HG03432 (cell line): ENCODE results near the gene RHOG.
"Not testable (repeated sequence)": the region's sequence is repeated elsewhere in the genome, so short reads cannot be mapped to it uniquely, and the experiment has no call there.

ENCODE experiments used
- ATAC-seq: cut with Tn5 transposase; IDR thresholded peaks from one replicate; pipeline ENCODE4 v1.9.1; 2021; ENCODE audit warnings: mild to moderate bottlenecking, moderate library complexity; ENCODE audit not compliant: unreplicated experiment

The RHOG gene

GRCh38 chr11:3834664-3835461, 5.9 kb downstream of the RHOG start:
- no peak for ATAC-seq

GRCh38 chr11:3834349-3834663, 6.5 kb downstream of the RHOG start:
- no peak for ATAC-seq

GRCh38 chr11:3833449-3833848, 7.3 kb downstream of the RHOG start:
- no peak for ATAC-seq

- no peak for ATAC-seq
Observed at GRCh38 chr11:3832816-3833215, 7.9 kb downstream of the RHOG start.

- ATAC-seq: no peak
Observed at GRCh38 chr11:3831378-3832239, 9.2 kb downstream of the RHOG start.

- ATAC-seq: no peak
Observed at GRCh38 chr11:3830730-3831129, 10.0 kb downstream of the RHOG start.

- ATAC-seq: no peak
Observed at GRCh38 chr11:3830088-3830487, 10.7 kb downstream of the RHOG start.

- ATAC-seq: no peak
Observed at GRCh38 chr11:3827434-3828186, 13.1 kb downstream of the RHOG start.

GRCh38 chr11:3826721-3827120, 14.0 kb downstream of the RHOG start:
- no peak for ATAC-seq

GRCh38 chr11:3825473-3826154, 15.1 kb downstream of the RHOG start:
- no peak for ATAC-seq

- ATAC-seq: peak; percentile 87
Observed at GRCh38 chr11:3824714-3825472, 15.9 kb downstream of the RHOG start.

- no peak for ATAC-seq
Observed at GRCh38 chr11:3823762-3824506, 16.8 kb downstream of the RHOG start.

- no peak for ATAC-seq
Observed at GRCh38 chr11:3823303-3823702, 17.5 kb downstream of the RHOG start.

- ATAC-seq: no peak
Observed at GRCh38 chr11:3822312-3822711, 18.4 kb downstream of the RHOG start.

- no peak for ATAC-seq
Observed at GRCh38 chr11:3820971-3821370, 19.8 kb downstream of the RHOG start.

- no peak for ATAC-seq
Observed at GRCh38 chr11:3817181-3817800, 23.5 kb downstream of the RHOG start.

- ATAC-seq: no peak
Observed at GRCh38 chr11:3816673-3817072, 24.1 kb downstream of the RHOG start.

GRCh38 chr11:3815845-3816244, 24.9 kb downstream of the RHOG start:
- ATAC-seq: no peak

- not testable (repeated sequence) for ATAC-seq
Observed at GRCh38 chr11:3814832-3815231, 25.9 kb downstream of the RHOG start.
